Psoas muscle (tissue), 8 donors: ENCODE measurements around the gene RASSF4. TPM values are rescaled to one million over a fixed set of nuclear protein-coding genes. Genes with fewer than 3 reads are reported as not detected.

ENCODE experiments used
- ATAC-seq, 4 donors: fragments of 200-7000 bp; cut with Tn5 transposase; one replicate each; pipeline ENCODE4 v1.9.1; 2020; ENCODE audit warnings: moderate library complexity in 3 of 4, mild to moderate bottlenecking in 2 of 4
- DNase-seq, 2 donors: peaks; one replicate each; pipeline ENCODE4 v3.0.0-alpha.2; 2020
- H3K27ac ChIP-seq: fragments of 200-600 bp; one replicate; pipeline ENCODE4 v1.8.0; 2022
- H3K27me3 ChIP-seq, 3 donors: fragments of 200-600 bp in 1 of 3; one replicate each; pipeline versions ENCODE4 v1.6.1 to v1.8.0; 2013 to 2022; ENCODE audit warnings: low read length in 2 of 3, mild to moderate bottlenecking in 2 of 3, moderate library complexity in 1 of 3; ENCODE audit not compliant: insufficient read depth in 3 of 3
- H3K36me3 ChIP-seq, 2 donors: fragments of 200-600 bp in 1 of 2; one replicate each; pipeline versions ENCODE4 v1.6.1 to v1.8.0; 2013 to 2022; ENCODE audit warnings: low read depth in 1 of 2, mild to moderate bottlenecking in 1 of 2, moderate library complexity in 1 of 2; ENCODE audit not compliant: insufficient read depth in 1 of 2
- H3K4me1 ChIP-seq: fragments of 200-600 bp; one replicate; pipeline ENCODE4 v1.8.0; 2022
- H3K4me3 ChIP-seq: fragments of 200-600 bp; one replicate; pipeline ENCODE4 v1.8.0; 2022; ENCODE audit warnings: mild to moderate bottlenecking
- H3K9me3 ChIP-seq: fragments of 200-600 bp; one replicate; pipeline ENCODE4 v1.8.0; 2022
- WGBS, 3 donors: extraction: QIAGEN DNeasy Blood & Tissue Kit; methylation state at CpG; one replicate each; pipeline versions ENCODE4 v1.1.6 to v1.1.7; 2013; 5-methylcytosine and 5-hydroxymethylcytosine counted together
- intact Hi-C, 2 donors: fragments of 100-400 bp; cut with DNase I; formaldehyde crosslinking; loops; one replicate each; pipeline versions ENCODE4 v1.11.0 to v1.14.2; 2022
- polyA plus RNA-seq, 3 donors: library from polyadenylated mRNA; stranded (reverse); fragments of 200-250 nt; gene quantifications; one replicate each; pipeline ENCODE4 v1.2.3, GENCODE V29; 2013
- total RNA-seq, 4 donors: library from RNA; stranded (reverse); fragmentation: NEBNext Ultra II Directional in 2 of 4; extraction: Animal tissue kit (Norgen Biotek cat#: 25700) in 2 of 4; gene quantifications; one replicate each; pipeline versions ENCODE4 v1.2.1 to v1.2.4, GENCODE V29; 2021 to 2023
- TF ChIP-seq, protein P1 (sequence below): fragments of 200-600 bp; IDR thresholded peaks from one replicate; pipeline ENCODE4 v1.8.0; 2022; ENCODE audit warnings: antibody characterized with exemption
- donor health status: healthy with polysubstance abuse.
- donor health status: DM: no; HTN: no; CAD: no; lungs with moderate emphysema.
- donor health status: Bipolar disorder and iron deficiency.
- donor health status: healthy.
- donor health status: DM: yes; HTN: yes; CAD: no.
- donor health status: DM: no; HTN: no; CAD: no.
- donor health status: DM: no; HTN: no; CAD: no.
- donor health status: DM: yes; HTN: yes; CAD: no.

RASSF4 gene
- total and polyA plus RNA-seq, 7 donors: 11.1 to 44.0 (median 18.9) TPM

DNA sequence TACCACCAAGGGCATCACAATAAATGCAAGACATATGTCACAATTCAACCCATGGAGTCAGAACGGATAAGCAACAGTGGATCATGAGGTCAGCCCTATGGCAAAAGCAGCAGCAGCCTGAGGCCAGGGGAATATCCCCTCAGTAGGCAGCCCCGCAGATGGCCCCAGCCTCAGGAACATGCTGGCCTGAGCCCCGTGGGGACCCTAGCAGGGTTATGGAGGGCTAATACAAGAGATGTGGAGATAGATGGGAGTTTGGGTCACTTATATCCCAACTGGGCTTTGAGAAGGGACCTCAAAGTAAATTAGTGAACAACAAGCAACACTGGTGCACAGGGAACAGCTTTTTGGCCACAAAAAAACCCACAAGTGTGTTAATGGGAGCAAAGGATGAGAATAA lies 39.4 kb upstream of the RASSF4 start:
- whole genome bisulfite sequencing, 3 donors: 88 to 91% (median 90%) methylated on average over 3 of the region's 3 CpGs
- ATAC-seq (no peak), DNase-seq (no peak)
- TF ChIP-seq, protein P1, sequence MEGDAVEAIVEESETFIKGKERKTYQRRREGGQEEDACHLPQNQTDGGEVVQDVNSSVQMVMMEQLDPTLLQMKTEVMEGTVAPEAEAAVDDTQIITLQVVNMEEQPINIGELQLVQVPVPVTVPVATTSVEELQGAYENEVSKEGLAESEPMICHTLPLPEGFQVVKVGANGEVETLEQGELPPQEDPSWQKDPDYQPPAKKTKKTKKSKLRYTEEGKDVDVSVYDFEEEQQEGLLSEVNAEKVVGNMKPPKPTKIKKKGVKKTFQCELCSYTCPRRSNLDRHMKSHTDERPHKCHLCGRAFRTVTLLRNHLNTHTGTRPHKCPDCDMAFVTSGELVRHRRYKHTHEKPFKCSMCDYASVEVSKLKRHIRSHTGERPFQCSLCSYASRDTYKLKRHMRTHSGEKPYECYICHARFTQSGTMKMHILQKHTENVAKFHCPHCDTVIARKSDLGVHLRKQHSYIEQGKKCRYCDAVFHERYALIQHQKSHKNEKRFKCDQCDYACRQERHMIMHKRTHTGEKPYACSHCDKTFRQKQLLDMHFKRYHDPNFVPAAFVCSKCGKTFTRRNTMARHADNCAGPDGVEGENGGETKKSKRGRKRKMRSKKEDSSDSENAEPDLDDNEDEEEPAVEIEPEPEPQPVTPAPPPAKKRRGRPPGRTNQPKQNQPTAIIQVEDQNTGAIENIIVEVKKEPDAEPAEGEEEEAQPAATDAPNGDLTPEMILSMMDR: no peak
- intact Hi-C loops: no loop called here
- no peak overlapping the region for H3K4me3 ChIP-seq
- no peaks in the 10 kb centered on the region for H3K36me3 ChIP-seq
- no peaks in the 10 kb centered on the region for H3K4me1 ChIP-seq
- H3K27me3 ChIP-seq: no peaks in the 10 kb centered on the region
- H3K27ac ChIP-seq: no peak overlapping the region
- H3K9me3 ChIP-seq: no peaks in the 10 kb centered on the region

DNA sequence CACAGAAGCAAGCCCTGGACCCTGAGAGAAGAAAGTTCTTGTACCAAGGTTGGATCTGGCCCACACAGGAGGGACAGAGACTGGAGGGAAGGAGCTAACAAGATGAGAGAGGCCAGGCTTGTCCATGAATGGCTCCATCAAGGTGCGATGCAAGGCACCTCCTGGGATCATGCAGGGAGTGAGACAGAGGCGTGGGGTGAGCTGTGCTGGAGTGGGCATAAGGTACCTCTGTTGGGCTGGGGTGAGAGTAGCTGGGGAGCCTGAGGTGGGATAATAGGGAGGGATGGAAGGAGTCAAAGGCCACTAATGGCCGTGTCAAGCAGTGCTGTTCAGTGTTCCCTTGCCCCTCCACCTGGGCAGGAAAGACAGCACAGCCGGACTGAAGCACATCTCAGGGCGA lies 38.5 kb upstream of the RASSF4 start:
- Histone ChIP-seq H3K4me1 (no peaks in the 10 kb centered on the region), H3K4me3 (no peak overlapping the region), H3K9me3 (no peaks in the 10 kb centered on the region), H3K36me3 (no peaks in the 10 kb centered on the region), H3K27ac (no peak overlapping the region), H3K27me3 (no peaks in the 10 kb centered on the region)
- TF ChIP-seq, protein P1: no peak
- intact Hi-C loops: no loop called here
- ATAC-seq: no peak
- 97 to 100% (median 97%) methylated on average over 5 of the region's 5 CpGs for WGBS, 3 donors
- no peak for DNase-seq

DNA sequence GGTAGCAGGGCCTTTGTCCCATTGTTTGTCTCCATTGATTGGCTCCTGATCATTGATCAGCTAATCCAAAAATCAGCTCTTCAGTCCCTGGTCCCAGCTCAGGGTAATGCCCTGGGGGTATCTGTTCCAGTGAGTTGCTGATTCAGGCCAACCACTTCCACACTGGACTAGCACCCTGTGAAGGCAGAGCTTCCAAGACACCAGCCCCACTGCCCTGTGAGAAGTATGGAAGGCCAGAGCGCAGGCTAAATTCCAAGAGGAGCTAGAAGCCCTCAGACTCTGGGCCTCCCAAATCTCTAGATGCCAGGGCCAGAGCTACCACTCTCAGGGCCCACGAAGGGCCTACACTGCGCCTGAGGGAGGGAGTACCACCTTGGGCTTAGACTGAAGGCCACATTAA lies 38.1 kb upstream of the RASSF4 start:
- Histone ChIP-seq H3K4me3 (no peak overlapping the region), H3K27me3 (no peaks in the 10 kb centered on the region), H3K4me1 (no peaks in the 10 kb centered on the region), H3K9me3 (no peaks in the 10 kb centered on the region), H3K27ac (no peak overlapping the region), H3K36me3 (no peaks in the 10 kb centered on the region)
- TF ChIP-seq, protein P1: no peak
- intact Hi-C loops: no loop called here
- no peak for DNase-seq
- no peak for ATAC-seq
- WGBS, 3 donors: 96% methylated on average over 3 of the region's 3 CpGs

DNA sequence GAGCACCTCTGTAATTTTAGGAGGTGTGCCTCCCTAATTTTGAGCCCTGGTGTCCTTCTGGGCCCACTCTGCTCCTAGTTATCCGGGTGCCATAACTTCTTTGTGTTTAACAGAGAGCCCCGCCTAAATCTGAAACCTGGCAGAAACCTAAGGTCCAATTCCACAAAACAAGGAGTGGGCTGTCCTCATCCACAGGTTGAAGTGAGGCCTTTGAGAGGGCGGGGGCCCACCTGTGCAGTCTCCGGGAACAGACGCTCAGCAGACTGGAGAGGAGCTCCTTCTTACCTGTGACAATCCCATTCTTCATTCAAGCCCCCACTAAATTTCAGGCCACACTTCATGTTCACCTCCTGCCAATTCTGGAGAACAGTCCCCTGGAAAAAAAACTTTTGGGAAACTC lies 37.6 kb upstream of the RASSF4 start:
- Histone ChIP-seq H3K36me3 (no peaks in the 10 kb centered on the region), H3K27ac (no peak overlapping the region), H3K27me3 (no peaks in the 10 kb centered on the region), H3K4me3 (no peak overlapping the region), H3K4me1 (no peaks in the 10 kb centered on the region), H3K9me3 (no peaks in the 10 kb centered on the region)
- ATAC-seq (no peak), DNase-seq (no peak)
- intact Hi-C loops: no loop called here
- 93 to 96% (median 95%) methylated on average over 5 of the region's 5 CpGs for WGBS, 3 donors
- TF ChIP-seq, protein P1: no peak

DNA sequence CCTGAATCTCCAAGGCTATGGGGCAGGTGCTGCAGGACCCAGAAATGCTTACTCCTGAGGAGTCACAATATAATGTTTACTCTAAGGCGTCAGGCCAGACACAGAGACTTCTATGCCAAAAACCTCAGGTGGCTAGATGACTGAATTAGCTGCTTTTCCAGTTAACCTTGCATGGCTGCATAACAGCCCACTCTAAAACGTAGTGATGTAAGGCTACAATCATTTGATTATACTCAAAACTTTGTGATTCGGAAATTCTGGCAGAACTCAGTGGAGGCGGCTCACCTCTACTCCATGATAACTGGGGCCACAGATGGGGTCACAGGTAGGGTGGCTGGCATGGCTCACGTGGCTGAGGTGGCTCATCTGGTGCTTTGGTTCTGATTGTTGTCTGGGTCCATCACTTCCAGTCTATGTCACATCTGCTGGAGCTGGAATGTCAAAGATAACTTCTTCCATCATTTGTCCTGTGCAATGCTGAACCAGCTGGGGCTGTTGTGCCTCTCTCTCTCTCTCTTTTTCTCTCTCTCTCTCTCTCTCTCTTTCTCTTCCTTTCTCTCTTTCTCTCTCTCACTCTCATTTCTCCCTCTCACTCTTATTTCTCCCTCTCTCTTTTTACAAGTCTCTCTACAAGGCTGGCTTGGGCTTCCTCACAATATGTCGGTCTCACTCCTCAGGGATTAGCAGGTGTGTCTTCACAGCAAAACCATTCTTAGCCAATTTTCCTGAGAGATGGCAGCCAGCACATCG lies 36.6 kb upstream of the RASSF4 start:
- no peak overlapping the region for H3K27ac ChIP-seq
- no peak for ATAC-seq
- intact Hi-C loops: no loop called here
- no peak overlapping the region for H3K4me3 ChIP-seq
- H3K9me3 ChIP-seq: no peaks in the 10 kb centered on the region
- no peak for DNase-seq
- no peaks in the 10 kb centered on the region for H3K27me3 ChIP-seq
- TF ChIP-seq, protein P1: no peak
- H3K36me3 ChIP-seq: no peaks in the 10 kb centered on the region
- no peaks in the 10 kb centered on the region for H3K4me1 ChIP-seq
- 90 to 93% (median 91%) methylated on average over 7 of the region's 7 CpGs for WGBS, 3 donors
